ENCODE results near the gene SMIM12.

DNA sequence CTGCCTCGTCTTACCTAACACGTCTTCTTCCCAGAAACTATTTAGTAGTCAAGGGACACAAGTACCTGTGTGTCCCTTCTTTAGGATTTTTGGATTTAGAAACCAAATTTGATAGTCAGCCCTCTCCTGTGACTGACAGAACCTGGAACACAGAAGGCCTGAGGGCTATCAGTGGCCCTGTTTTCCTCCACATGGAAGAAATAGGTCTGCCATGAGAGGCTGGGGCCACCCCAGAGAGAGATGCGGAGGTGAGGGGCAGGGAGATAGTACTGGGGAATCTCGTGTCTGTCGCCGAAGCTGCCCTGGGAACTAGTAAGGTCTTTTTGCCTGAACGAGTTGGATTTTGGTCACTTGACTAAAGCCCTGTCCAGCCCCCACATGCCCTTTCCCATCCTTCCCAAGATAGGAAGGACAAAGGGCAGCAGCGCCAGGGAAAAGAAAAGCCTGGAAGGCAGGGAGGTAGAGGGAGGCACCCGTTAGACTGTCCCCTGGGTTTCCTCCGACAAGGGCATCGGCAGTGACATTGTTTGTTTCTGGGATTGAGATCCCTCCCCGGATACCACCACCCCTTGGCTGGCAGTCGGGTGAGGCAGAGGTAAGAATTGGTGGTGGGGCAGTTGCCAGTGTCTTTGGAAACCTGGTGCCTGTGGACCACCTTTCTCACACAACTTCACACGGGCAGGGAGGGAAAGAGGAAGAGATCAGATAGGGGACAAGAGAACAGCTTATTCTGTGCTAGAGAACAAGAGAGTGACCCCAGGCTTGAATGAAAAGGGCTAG, 19.8 kb downstream of the SMIM12 start:
- TF ChIP-seq, protein P1, sequence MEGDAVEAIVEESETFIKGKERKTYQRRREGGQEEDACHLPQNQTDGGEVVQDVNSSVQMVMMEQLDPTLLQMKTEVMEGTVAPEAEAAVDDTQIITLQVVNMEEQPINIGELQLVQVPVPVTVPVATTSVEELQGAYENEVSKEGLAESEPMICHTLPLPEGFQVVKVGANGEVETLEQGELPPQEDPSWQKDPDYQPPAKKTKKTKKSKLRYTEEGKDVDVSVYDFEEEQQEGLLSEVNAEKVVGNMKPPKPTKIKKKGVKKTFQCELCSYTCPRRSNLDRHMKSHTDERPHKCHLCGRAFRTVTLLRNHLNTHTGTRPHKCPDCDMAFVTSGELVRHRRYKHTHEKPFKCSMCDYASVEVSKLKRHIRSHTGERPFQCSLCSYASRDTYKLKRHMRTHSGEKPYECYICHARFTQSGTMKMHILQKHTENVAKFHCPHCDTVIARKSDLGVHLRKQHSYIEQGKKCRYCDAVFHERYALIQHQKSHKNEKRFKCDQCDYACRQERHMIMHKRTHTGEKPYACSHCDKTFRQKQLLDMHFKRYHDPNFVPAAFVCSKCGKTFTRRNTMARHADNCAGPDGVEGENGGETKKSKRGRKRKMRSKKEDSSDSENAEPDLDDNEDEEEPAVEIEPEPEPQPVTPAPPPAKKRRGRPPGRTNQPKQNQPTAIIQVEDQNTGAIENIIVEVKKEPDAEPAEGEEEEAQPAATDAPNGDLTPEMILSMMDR (IDR thresholded peaks at IDR 0.05), result no peak
- no peak for TF ChIP-seq ZFX (IDR thresholded peaks at IDR 0.05; ENCODE audit: borderline replicate concordance)

Data from 22Rv1 (cell line).